Liver (tissue), 9 donors: ENCODE measurements around the gene DOK3. TPM values are rescaled to one million over a fixed set of nuclear protein-coding genes. Genes with fewer than 3 reads are reported as not detected.

Source experiments
- DNase-seq: peaks from one replicate; pipeline ENCODE4 v3.0.0-alpha.2; 2017; ENCODE audit warnings: low spot score
- H3K27ac ChIP-seq, 2 donors: one replicate each; pipeline ENCODE4 v1.7.0; 2013; ENCODE audit warnings: inconsistent platforms in 2 of 2, low read length in 2 of 2, control low read depth in 1 of 2, low read depth in 1 of 2, mild to moderate bottlenecking in 1 of 2
- H3K27me3 ChIP-seq, 4 donors: one replicate each; pipeline versions ENCODE4 v1.6.1 to v1.7.0; 2013; ENCODE audit warnings: low read length in 3 of 4, inconsistent platforms in 1 of 4, mild to moderate bottlenecking in 1 of 4, moderate library complexity in 1 of 4; ENCODE audit not compliant: control insufficient read depth in 4 of 4, insufficient read depth in 4 of 4
- H3K36me3 ChIP-seq, 4 donors: one replicate each; pipeline versions ENCODE4 v1.6.1 to v1.7.0; 2013; ENCODE audit warnings: low read length in 3 of 4, mild to moderate bottlenecking in 3 of 4, low read depth in 1 of 4, moderate library complexity in 1 of 4; ENCODE audit not compliant: control insufficient read depth in 4 of 4, insufficient read depth in 3 of 4
- H3K4me1 ChIP-seq, 4 donors: one replicate each; pipeline versions ENCODE4 v1.6.1 to v1.7.0; 2013; ENCODE audit warnings: low read length in 3 of 4, mild to moderate bottlenecking in 3 of 4, moderate library complexity in 1 of 4; ENCODE audit not compliant: control insufficient read depth in 4 of 4, insufficient read depth in 4 of 4
- H3K4me3 ChIP-seq, 3 donors: one replicate each; pipeline versions ENCODE4 v1.6.1 to v1.7.0; 2013; ENCODE audit warnings: low read length in 3 of 3, control low read depth in 1 of 3, low read depth in 1 of 3, mild to moderate bottlenecking in 1 of 3
- H3K9ac ChIP-seq, 2 donors: one replicate each; pipeline ENCODE4 v1.7.0; 2013; ENCODE audit warnings: low read length in 2 of 2, mild to moderate bottlenecking in 2 of 2, moderate library complexity in 2 of 2, control low read depth in 1 of 2, low read depth in 1 of 2
- H3K9me3 ChIP-seq, 4 donors: one replicate each; pipeline versions ENCODE4 v1.6.1 to v1.7.0; 2013; ENCODE audit warnings: low read length in 3 of 4; ENCODE audit not compliant: control insufficient read depth in 4 of 4
- ATF3 ChIP-seq: IDR thresholded peaks from 2 replicates; pipeline ENCODE4 v1.6.1; 2016; ENCODE audit warnings: antibody characterized with exemption
- CTCF ChIP-seq: fragments of 150-350 bp; IDR thresholded peaks from 2 replicates; pipeline ENCODE4 v1.5.1; 2017; ENCODE audit warnings: improper control_type of control experiment, low read depth, low read length; ENCODE audit not compliant: missing input control
- GABPA ChIP-seq, 2 donors: IDR thresholded peaks in 1 of 2; conservative IDR thresholded peaks in 1 of 2; 2 replicates each; pipeline ENCODE4 v1.6.1; 2016; ENCODE audit warnings: antibody characterized with exemption in 2 of 2, mild to moderate bottlenecking in 1 of 2, moderate library complexity in 1 of 2
- HNF4G ChIP-seq: IDR thresholded peaks from 2 replicates; pipeline ENCODE4 v1.6.1; 2016; ENCODE audit warnings: antibody characterized with exemption
- JUND ChIP-seq, 2 donors: IDR thresholded peaks; 2 replicates each; pipeline ENCODE4 v1.6.1; 2016; ENCODE audit warnings: antibody characterized with exemption in 2 of 2
- NR2F2 ChIP-seq: IDR thresholded peaks from 2 replicates; pipeline ENCODE4 v1.6.1; 2016; ENCODE audit warnings: antibody characterized with exemption
- RAD21 ChIP-seq, 2 donors: IDR thresholded peaks; 2 replicates each; pipeline ENCODE4 v1.6.1; 2016; ENCODE audit warnings: antibody characterized with exemption in 2 of 2, mild to moderate bottlenecking in 2 of 2
- REST ChIP-seq: IDR thresholded peaks from 2 replicates; pipeline ENCODE4 v1.6.1; 2016; ENCODE audit warnings: antibody characterized with exemption, mild to moderate bottlenecking
- TAF1 ChIP-seq: conservative IDR thresholded peaks from 2 replicates; pipeline ENCODE4 v1.6.1; 2016; ENCODE audit warnings: antibody characterized with exemption, mild to moderate bottlenecking
- YY1 ChIP-seq: IDR thresholded peaks from 2 replicates; pipeline ENCODE4 v1.6.1; 2016; ENCODE audit warnings: antibody characterized with exemption, mild to moderate bottlenecking
- WGBS: extraction: QIAGEN DNeasy Blood & Tissue Kit; methylation state at CpG from one replicate; pipeline ENCODE4 v1.1.7; 2013; 5-methylcytosine and 5-hydroxymethylcytosine counted together
- polyA plus RNA-seq, 2 donors: library from polyadenylated mRNA; stranded (reverse) in 1 of 2; unstranded in 1 of 2; fragments of 200-250 nt in 1 of 2; fragments of >200 nt in 1 of 2; fragmentation: Nextera tagmentation in 1 of 2; extraction: Ambion mirVana in 1 of 2; gene quantifications; one replicate each; pipeline versions ENCODE4 v1.2.1 to v1.2.3, GENCODE V29; 2013 to 2015
- total RNA-seq, 2 donors: library from RNA; depleted of rRNA; stranded (reverse); fragments of >200 nt; gene quantifications; one replicate each; pipeline ENCODE4 v1.2.3, GENCODE V29; 2014
- donor health status: healthy.
- donor health status: healthy.
- donor health status: healthy.
- donor health status: healthy.
- donor health status: healthy.

Gene DOK3
- total and polyA plus RNA-seq, 4 donors = 1.7 to 19.2 (median 6.6) TPM

GRCh38 chr5:177499842-177500241, 9.8 kb downstream of the DOK3 start:
- no peaks in the 10 kb centered on the region for H3K27me3 ChIP-seq
- peaks cover 0 to 20% (median 9%) of the 10 kb centered on the region in 4 donors for H3K4me1 ChIP-seq
- H3K9ac ChIP-seq = no peak overlapping the region
- H3K27ac ChIP-seq = no peak overlapping the region
- WGBS = 84% methylated on average over 6 of the region's 6 CpGs
- no peak overlapping the region for H3K4me3 ChIP-seq
- H3K9me3 ChIP-seq = no peaks in the 10 kb centered on the region
- TF ChIP-seq NR2F2 (no peak), TAF1 (no peak), JUND (IDR thresholded peaks at IDR 0.05) (no peak), HNF4G (no peak), GABPA (IDR thresholded peaks at IDR 0.05 in 1 of 2, conservative IDR thresholded peaks at IDR 0.05 in 1 of 2) (no peak), ATF3 (no peak), RAD21 (IDR thresholded peaks at IDR 0.05) (no peak)
- H3K36me3 ChIP-seq = no peaks in the 10 kb centered on the region
- DNase-seq = no peak

DNA sequence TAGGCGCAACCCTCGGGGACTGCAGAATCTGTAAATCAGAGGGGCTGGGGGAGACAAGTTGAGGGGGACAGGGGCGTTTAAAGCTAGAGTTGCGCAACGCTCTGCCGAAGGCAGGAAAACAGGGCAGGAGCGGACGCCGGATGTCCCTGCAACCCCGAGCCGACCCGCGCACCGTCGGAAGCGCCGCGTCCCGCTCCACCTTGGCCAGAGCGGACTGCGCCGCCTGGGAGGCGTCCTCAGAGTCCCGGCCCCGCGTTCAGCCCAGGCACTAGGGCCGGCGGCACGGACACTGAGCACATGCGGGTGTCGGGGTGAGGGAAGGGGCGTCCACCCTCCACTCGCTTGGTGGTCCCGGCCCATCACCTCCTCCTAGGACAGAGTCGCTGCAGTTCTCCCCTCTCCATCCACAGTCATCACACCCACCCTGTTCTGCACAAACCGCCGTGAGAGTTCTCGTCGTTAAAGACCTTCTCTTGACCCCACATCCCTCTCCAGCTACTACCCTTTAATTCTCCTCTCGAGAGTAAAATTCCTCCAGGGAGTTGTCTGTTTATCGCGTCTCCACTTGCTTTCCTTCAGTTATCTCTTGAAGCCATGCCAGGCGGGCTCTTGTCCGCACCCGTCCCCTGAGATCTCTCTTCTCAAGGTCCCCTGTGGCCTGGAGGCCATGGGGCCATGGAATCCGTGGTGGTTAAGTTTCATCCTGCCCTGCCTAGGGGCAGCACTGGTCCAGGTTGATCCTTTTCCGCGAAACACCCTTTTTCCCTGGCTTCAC, 11.4 kb downstream of the DOK3 start:
- TF ChIP-seq JUND (IDR thresholded peaks at IDR 0.05) (no peak), CTCF (no peak), ATF3 (no peak), NR2F2 (peak; percentile 40), REST (no peak), YY1 (no peak)
- Histone ChIP-seq H3K4me3 (peak overlapping the region; percentile 8 to 59 (median 23)), H3K36me3 (no peaks in the 10 kb centered on the region), H3K4me1 (peaks cover 0 to 20% (median 9%) of the 10 kb centered on the region in 4 donors), H3K27me3 (no peaks in the 10 kb centered on the region), H3K27ac (peak overlapping the region in 1 of 2 donors; percentile 3), H3K9me3 (no peaks in the 10 kb centered on the region), H3K9ac (no peak overlapping the region)
- 17% methylated on average over 48 of the region's 48 CpGs for WGBS
- peak; percentile 65 for DNase-seq
